ENCODE results near the gene NEK1. TPM values are rescaled to one million over a fixed set of nuclear protein-coding genes. Genes with fewer than 3 reads are reported as not detected.

NEK1 gene
- total and polyA plus RNA-seq, 2 donors (not counting 3 experiments of a cell fraction or from before 2014, with no cell fraction given) = 2.6 to 10.1 TPM

DNA sequence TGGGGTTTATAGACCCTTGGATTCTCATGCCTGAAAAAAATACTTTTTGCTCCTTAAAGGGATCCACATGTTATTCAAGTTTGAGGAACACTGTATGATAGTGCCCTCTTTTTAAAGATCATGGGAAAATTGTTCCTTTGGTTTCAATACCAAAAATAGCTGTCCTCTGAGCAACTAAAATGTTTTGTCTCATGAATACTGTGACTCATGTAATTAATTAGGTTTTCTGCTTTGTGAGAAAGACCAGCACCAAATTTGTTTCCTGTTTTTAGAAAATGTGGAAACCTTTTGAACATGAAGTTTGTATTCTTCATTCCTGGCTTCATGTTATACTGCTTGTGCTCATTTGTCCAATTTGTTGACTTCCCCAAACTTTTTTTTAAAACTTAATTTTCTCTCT is 214.1 kb downstream of the NEK1 start:
- dilution Hi-C loops (cut with MboI; ENCODE audit: extremely low pct_ligation_motif_present, low sequenced_read_pairs) (no loop called here), intact Hi-C loops (cut with micrococcal nuclease) (no loop called here)
- TF ChIP-seq GATA2 (IDR thresholded peaks at IDR 0.05; ENCODE audit: insufficient read depth, insufficient read length, low read depth, low read length) (no peak), JUN (IDR thresholded peaks at IDR 0.05; ENCODE audit: borderline replicate concordance, insufficient read depth, insufficient read length, low read depth) (peak; percentile 77)
- no peak overlapping the region for H2AFZ ChIP-seq (ENCODE audit: low read depth, low read length)
- no peak overlapping the region for H3K9ac ChIP-seq (replicated peaks; ENCODE audit: extremely low read depth, insufficient read depth, low read length)
- FAIRE-seq (no peak), DNase-seq (ENCODE audit: low read depth, low spot score) (peak; percentile 90)
- no peaks in the 10 kb centered on the region for H3K27me3 ChIP-seq (ENCODE audit: control insufficient read depth in 2 of 2, insufficient read depth in 2 of 2, low read length in 2 of 2)
- H3K27ac ChIP-seq (ENCODE audit: insufficient read depth, low read depth, low read length) = peak overlapping the region; percentile 41
- no peaks in the 10 kb centered on the region for H3K9me1 ChIP-seq (replicated peaks; ENCODE audit: control insufficient read depth, extremely low read depth, insufficient read depth, low read length)
- no TSS peak for BruUV-seq (replicated peaks)
- ChIA-PET POLR2A (no interaction called here), CTCF (no interaction called here)
- no peaks in the 10 kb centered on the region for H3K36me3 ChIP-seq (ENCODE audit: control insufficient read depth in 2 of 2, extremely low read depth in 1 of 2, insufficient read depth in 2 of 2, low read length in 2 of 2)
- no peak overlapping the region for H3K4me3 ChIP-seq (replicated peaks in 1 of 3; ENCODE audit: insufficient read depth in 1 of 3, low read depth in 1 of 3, low read length in 3 of 3)
- no peaks in the 10 kb centered on the region for H3K79me2 ChIP-seq (ENCODE audit: control insufficient read depth, insufficient read depth, low read length)
- H4K20me1 ChIP-seq (replicated peaks; ENCODE audit: control insufficient read depth, extremely low read depth, insufficient read depth, low read length) = no peaks in the 10 kb centered on the region
- no peaks in the 10 kb centered on the region for H3K9me3 ChIP-seq (replicated peaks; ENCODE audit: control insufficient read depth, insufficient read depth, low read length)
- peaks cover 8% of the 10 kb centered on the region for H3K4me1 ChIP-seq (ENCODE audit: control insufficient read depth, extremely low read depth, insufficient read depth, low read length)
- H3K4me2 ChIP-seq (ENCODE audit: insufficient read depth, low read length) = peak overlapping the region; percentile 42

DNA sequence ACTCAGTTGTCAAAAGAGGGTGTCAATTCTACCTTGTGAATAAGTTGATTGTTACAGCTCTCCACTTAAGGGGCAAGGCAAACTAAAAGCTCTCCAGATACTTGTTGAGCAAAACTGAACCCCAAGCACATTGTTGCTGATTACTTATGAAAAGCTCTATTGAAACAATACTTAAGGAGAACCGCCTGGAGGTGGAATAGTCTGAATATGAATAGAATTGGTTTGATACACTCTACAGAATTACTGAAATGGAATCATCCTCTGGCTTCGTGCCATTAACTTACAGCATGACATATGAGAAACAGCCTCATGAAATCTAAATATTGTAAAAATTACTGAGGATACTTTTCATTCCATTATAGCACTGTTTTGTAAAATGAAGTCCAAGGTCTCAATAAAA is 214.6 kb downstream of the NEK1 start:
- TF ChIP-seq POLR2AphosphoS5 (IDR thresholded peaks at IDR 0.05; ENCODE audit: insufficient read depth, low read depth, low read length) (no peak), JUN (IDR thresholded peaks at IDR 0.05; ENCODE audit: borderline replicate concordance, insufficient read depth, insufficient read length, low read depth) (no peak)
- BruUV-seq (replicated peaks) = no TSS peak
- peak; percentile 44 for DNase-seq (ENCODE audit: low read depth, low spot score)
- no peak overlapping the region for H3K9ac ChIP-seq (replicated peaks; ENCODE audit: extremely low read depth, insufficient read depth, low read length)
- peak overlapping the region; percentile 41 for H3K27ac ChIP-seq (ENCODE audit: insufficient read depth, low read depth, low read length)
- ChIA-PET POLR2A (no interaction called here), CTCF (interaction anchor here (0.9 to 2.3 kb wide), 2 partner anchors 11 to 14 kb away, joined by 3 to 10 read pairs; no protein-coding TSS in a partner anchor)
- no peaks in the 10 kb centered on the region for H3K9me1 ChIP-seq (replicated peaks; ENCODE audit: control insufficient read depth, extremely low read depth, insufficient read depth, low read length)
- H3K27me3 ChIP-seq (ENCODE audit: control insufficient read depth in 2 of 2, insufficient read depth in 2 of 2, low read length in 2 of 2) = no peaks in the 10 kb centered on the region
- no peaks in the 10 kb centered on the region for H3K36me3 ChIP-seq (ENCODE audit: control insufficient read depth in 2 of 2, extremely low read depth in 1 of 2, insufficient read depth in 2 of 2, low read length in 2 of 2)
- no peak overlapping the region for H2AFZ ChIP-seq (ENCODE audit: low read depth, low read length)
- no peak overlapping the region for H3K4me2 ChIP-seq (ENCODE audit: insufficient read depth, low read length)
- no peaks in the 10 kb centered on the region for H3K79me2 ChIP-seq (ENCODE audit: control insufficient read depth, insufficient read depth, low read length)
- intact Hi-C loops (cut with micrococcal nuclease) (no loop called here), dilution Hi-C loops (cut with MboI; ENCODE audit: extremely low pct_ligation_motif_present, low sequenced_read_pairs) (no loop called here)
- H3K4me1 ChIP-seq (ENCODE audit: control insufficient read depth, extremely low read depth, insufficient read depth, low read length) = peaks cover 8% of the 10 kb centered on the region
- no peaks in the 10 kb centered on the region for H4K20me1 ChIP-seq (replicated peaks; ENCODE audit: control insufficient read depth, extremely low read depth, insufficient read depth, low read length)
- H3K4me3 ChIP-seq (replicated peaks in 1 of 3; ENCODE audit: insufficient read depth in 1 of 3, low read depth in 1 of 3, low read length in 3 of 3) = no peak overlapping the region
- no peak for FAIRE-seq
- no peaks in the 10 kb centered on the region for H3K9me3 ChIP-seq (replicated peaks; ENCODE audit: control insufficient read depth, insufficient read depth, low read length)

Data from endothelial cell of umbilical vein (primary cell).